Natural killer cell (primary cell): Measurements from ENCODE around the gene RNASEL. TPM values are rescaled to one million over a fixed set of nuclear protein-coding genes. Genes with fewer than 3 reads are reported as not detected.

Experiments
- ATAC-seq, 3 donors: fragments of 150-1000 bp in 2 of 3; fragments of 200-7000 bp in 1 of 3; cut with Tn5 transposase; 1 replicate in 1 of 3; 2 replicates in 2 of 3; pipeline ENCODE4 v1.10.0; 2021; ENCODE audit warnings: mild to moderate bottlenecking in 2 of 3, moderate library complexity in 2 of 3
- DNase-seq, 2 donors: peaks; one replicate each; pipeline versions ENCODE4 v3.0.0 to v3.0.0-alpha.2; 2013 to 2021; ENCODE audit warnings: mixed read lengths in 1 of 2
- H3K27ac ChIP-seq: one replicate; pipeline ENCODE4 v1.5.1; 2013; ENCODE audit warnings: mild to moderate bottlenecking, low read length
- H3K27me3 ChIP-seq: one replicate; pipeline ENCODE4 v1.6.1; 2013; ENCODE audit warnings: low read length; ENCODE audit not compliant: control insufficient read depth, insufficient read depth
- H3K36me3 ChIP-seq: one replicate; pipeline ENCODE4 v1.6.1; 2013; ENCODE audit warnings: low read length; ENCODE audit not compliant: control insufficient read depth, insufficient read depth
- H3K4me1 ChIP-seq: one replicate; pipeline ENCODE4 v1.6.1; 2013; ENCODE audit warnings: low read length; ENCODE audit not compliant: control insufficient read depth, insufficient read depth
- H3K4me3 ChIP-seq: one replicate; pipeline ENCODE4 v1.5.1; 2013; ENCODE audit warnings: low read length
- H3K9me3 ChIP-seq: one replicate; pipeline ENCODE4 v1.6.1; 2013; ENCODE audit warnings: low read length; ENCODE audit not compliant: control insufficient read depth, insufficient read depth
- H3K27ac Mint-ChIP-seq, 2 donors: one replicate each; pipeline ENCODE4 v1.8.0; 2022; ENCODE audit warnings: mild to moderate bottlenecking in 2 of 2, mixed read lengths in 2 of 2, moderate library complexity in 1 of 2
- H3K27me3 Mint-ChIP-seq, 2 donors: one replicate each; pipeline ENCODE4 v1.8.0; 2022; ENCODE audit warnings: low read depth in 2 of 2, mixed read lengths in 2 of 2
- H3K36me3 Mint-ChIP-seq: one replicate; pipeline ENCODE4 v1.8.0; 2022; ENCODE audit warnings: mixed read lengths
- H3K4me1 Mint-ChIP-seq, 2 donors: one replicate each; pipeline ENCODE4 v1.8.0; 2022; ENCODE audit warnings: mixed read lengths in 2 of 2
- H3K4me3 Mint-ChIP-seq: one replicate; pipeline ENCODE4 v1.8.0; 2022; ENCODE audit warnings: mild to moderate bottlenecking, moderate library complexity, mixed read lengths
- H3K9me3 Mint-ChIP-seq, 2 donors: one replicate each; pipeline ENCODE4 v1.8.0; 2022; ENCODE audit warnings: mixed read lengths in 2 of 2
- CTCF ChIP-seq: fragments of 200-600 bp; IDR thresholded peaks from one replicate; pipeline ENCODE4 v1.8.0; 2022; ENCODE audit warnings: antibody characterized with exemption
- WGBS: methylation state at CpG from one replicate; pipeline ENCODE4 v1.1.7; 2013; ENCODE audit warnings: missing lambda C conversion rate; ENCODE audit not compliant: insufficient coverage; 5-methylcytosine and 5-hydroxymethylcytosine counted together
- intact Hi-C: fragments of 100-400 bp; cut with micrococcal nuclease; formaldehyde crosslinking; loops from one replicate; pipeline ENCODE4 v1.14.2; 2022
- total RNA-seq, 4 donors: library from RNA; stranded (reverse); fragments of 120-200 nt in 1 of 4; gene quantifications; one replicate each; pipeline versions ENCODE4 v1.2.3 to v1.2.4, GENCODE V29; 2013 to 2022

RNASEL gene
- total RNA-seq, 3 donors from 2014 or later (not counting 1 experiment from before 2014, with no cell fraction given), result 3.3 to 5.8 (median 4.8) TPM

- H3K36me3 ChIP-seq, result no peaks in the 10 kb centered on the region
- WGBS, result 93% methylated on average over 1 of the region's 2 CpGs
- ATAC-seq (peak in 1 of 3 donors; percentile 41), DNase-seq (no peak)
- no peak overlapping the region for H3K4me3 ChIP-seq
- peaks cover 4% of the 10 kb centered on the region for H3K9me3 ChIP-seq
- Mint-ChIP-seq H3K27ac (no peak overlapping the region), H3K4me1 (peaks cover 8 to 16% of the 10 kb centered on the region in 2 donors), H3K27me3 (peaks cover 41 to 60% of the 10 kb centered on the region in 2 donors), H3K36me3 (peaks cover 10% of the 10 kb centered on the region), H3K9me3 (peaks cover 2 to 3% of the 10 kb centered on the region in 2 donors), H3K4me3 (no peak overlapping the region)
- H3K27me3 ChIP-seq, result peaks cover 20% of the 10 kb centered on the region
- intact Hi-C loops, result no loop called here
- peaks cover under 1% of the 10 kb centered on the region for H3K4me1 ChIP-seq
- no peak for TF ChIP-seq CTCF
- H3K27ac ChIP-seq, result no peak overlapping the region
Observed at GRCh38 chr1:182621906-182622305, 32.9 kb upstream of the RNASEL start.

- Mint-ChIP-seq H3K4me1 (peaks cover 16 to 25% of the 10 kb centered on the region in 2 donors), H3K9me3 (peaks cover 2 to 3% of the 10 kb centered on the region in 2 donors), H3K36me3 (peaks cover 10% of the 10 kb centered on the region), H3K4me3 (no peak overlapping the region), H3K27me3 (peaks cover 46 to 63% of the 10 kb centered on the region in 2 donors), H3K27ac (no peak overlapping the region)
- intact Hi-C loops, result no loop called here
- Histone ChIP-seq H3K4me1 (peaks cover 9% of the 10 kb centered on the region), H3K9me3 (peaks cover 4% of the 10 kb centered on the region), H3K27ac (no peak overlapping the region), H3K4me3 (no peak overlapping the region), H3K36me3 (no peaks in the 10 kb centered on the region), H3K27me3 (peaks cover 26% of the 10 kb centered on the region)
- ATAC-seq, result no peak
- no peak for TF ChIP-seq CTCF
- DNase-seq, result no peak
Observed at GRCh38 chr1:182620924-182621585, 32.0 kb upstream of the RNASEL start.

GRCh38 chr1:182617734-182618351 is 28.8 kb upstream of the RNASEL start:
- peaks cover 48% of the 10 kb centered on the region for H3K27me3 ChIP-seq
- no peaks in the 10 kb centered on the region for H3K36me3 ChIP-seq
- peak in 1 of 2 donors; percentile 24 for DNase-seq
- H3K9me3 ChIP-seq, result peaks cover 4% of the 10 kb centered on the region
- no peak overlapping the region for H3K27ac ChIP-seq
- Mint-ChIP-seq H3K27me3 (peaks cover 67 to 69% of the 10 kb centered on the region in 2 donors), H3K4me1 (peaks cover 35 to 39% of the 10 kb centered on the region in 2 donors), H3K9me3 (peaks cover 2 to 3% of the 10 kb centered on the region in 2 donors), H3K36me3 (peaks cover 10% of the 10 kb centered on the region), H3K4me3 (no peak overlapping the region), H3K27ac (peak overlapping the region in 1 of 2 donors; percentile 94)
- 63% methylated on average over 6 of the region's 6 CpGs for WGBS
- no peak for ATAC-seq
- H3K4me3 ChIP-seq, result no peak overlapping the region
- TF ChIP-seq CTCF, result no peak
- peaks cover 32% of the 10 kb centered on the region for H3K4me1 ChIP-seq
- intact Hi-C loops, result loop anchor here (5.0 kb wide), 2 partner anchors 219 to 1531 kb away; partner anchors contain the start of genes DHX9 and IER5
